DOHH2 (cell line): ENCODE data around the gene ZBTB1.

Experiments
- CTCF ChIP-seq: fragments of 200-600 bp; sonication (generic); IDR thresholded peaks from one replicate; pipeline ENCODE4 v1.5.1; 2014; ENCODE audit warnings: antibody characterized with exemption, mild to moderate bottlenecking, low read depth, low read length; ENCODE audit not compliant: poor library complexity, severe bottlenecking
- EZH2phosphoT487 ChIP-seq: fragments of 200-600 bp; sonication (generic); IDR thresholded peaks from 2 replicates; pipeline ENCODE4 v1.6.1; 2017; ENCODE audit warnings: borderline replicate concordance, mild to moderate bottlenecking, antibody characterized with exemption, low read length, moderate library complexity, mixed read lengths

- no peak for TF ChIP-seq CTCF
- no peak for TF ChIP-seq EZH2phosphoT487
These were observed 16.1 kb downstream of the ZBTB1 start for GRCh38 chr14:64520699-64521098.
